HEK293T (cell line): ENCODE data around the gene AK1.

Source experiments
- CTCF ChIA-PET: fragments of 350-600 bp; formaldehyde crosslinking; extraction: SDS; loops from one replicate; lab custom pipeline; 2021; ENCODE audit warnings: antibody characterized with exemption, inconsistent platforms; lab: Yijun Ruan, JAX
- POLR2A ChIA-PET: fragments of 350-600 bp; formaldehyde crosslinking; extraction: SDS; loops from one replicate; lab custom pipeline; 2020; ENCODE audit warnings: antibody characterized with exemption, inconsistent platforms; lab: Yijun Ruan, JAX
- DNase-seq: peaks from one replicate; pipeline ENCODE4 v3.0.0; 2012; ENCODE audit warnings: mixed read lengths; ENCODE audit errors: extremely low spot score
- ARNT ChIP-seq: fragments of 450-650 bp; IDR thresholded peaks from 2 replicates; pipeline ENCODE4 v1.6.1; 2017; ENCODE audit warnings: mild to moderate bottlenecking
- BHLHE40 ChIP-seq: fragments of 450-650 bp; IDR thresholded peaks from 2 replicates; pipeline ENCODE4 v1.6.1; 2016; ENCODE audit warnings: mild to moderate bottlenecking, moderate library complexity, borderline replicate concordance
- CTBP1 ChIP-seq: fragments of 450-650 bp; IDR thresholded peaks from 2 replicates; pipeline ENCODE4 v1.6.1; 2016; ENCODE audit warnings: borderline replicate concordance
- ELF4 ChIP-seq: fragments of 450-650 bp; IDR thresholded peaks from 2 replicates; pipeline ENCODE4 v1.6.1; 2017; ENCODE audit warnings: antibody characterized with exemption
- FOXA1 ChIP-seq: fragments of 450-650 bp; IDR thresholded peaks from 2 replicates; pipeline ENCODE4 v1.6.1; 2016; ENCODE audit warnings: mild to moderate bottlenecking
- FOXK2 ChIP-seq: fragments of 450-650 bp; IDR thresholded peaks from 2 replicates; pipeline ENCODE4 v1.6.1; 2016; ENCODE audit warnings: mild to moderate bottlenecking
- FOXM1 ChIP-seq: fragments of 450-650 bp; IDR thresholded peaks from 2 replicates; pipeline ENCODE4 v1.6.1; 2017; ENCODE audit warnings: mild to moderate bottlenecking, borderline replicate concordance
- HDGF ChIP-seq: fragments of 450-650 bp; IDR thresholded peaks from 2 replicates; pipeline ENCODE4 v1.6.1; 2017; ENCODE audit warnings: antibody characterized with exemption, borderline replicate concordance
- L3MBTL2 ChIP-seq: fragments of 450-650 bp; conservative IDR thresholded peaks from 2 replicates; pipeline ENCODE4 v1.6.1; 2016; ENCODE audit warnings: mild to moderate bottlenecking
- LEF1 ChIP-seq: fragments of 450-650 bp; IDR thresholded peaks from 2 replicates; pipeline ENCODE4 v1.6.1; 2017; ENCODE audit warnings: mild to moderate bottlenecking, borderline replicate concordance
- NFRKB ChIP-seq: fragments of 450-650 bp; IDR thresholded peaks from 2 replicates; pipeline ENCODE4 v1.6.1; 2016; ENCODE audit warnings: mild to moderate bottlenecking, moderate library complexity
- PKNOX1 ChIP-seq: fragments of 450-650 bp; IDR thresholded peaks from 2 replicates; pipeline ENCODE4 v1.6.1; 2016
- SP1 ChIP-seq: fragments of 450-650 bp; IDR thresholded peaks from 2 replicates; pipeline ENCODE4 v1.6.1; 2017
- SUZ12 ChIP-seq: fragments of 450-650 bp; IDR thresholded peaks from 2 replicates; pipeline ENCODE4 v1.6.1; 2016; ENCODE audit warnings: mild to moderate bottlenecking
- TARDBP ChIP-seq: fragments of 450-650 bp; IDR thresholded peaks from 2 replicates; pipeline ENCODE4 v1.6.1; 2016
- ZNF384 ChIP-seq: fragments of 450-650 bp; IDR thresholded peaks from 2 replicates; pipeline ENCODE4 v1.6.1; 2016

Gene AK1

GRCh38 chr9:127887792-127888191 is 10.3 kb upstream of the AK1 start:
- no peak for DNase-seq
- CTCF ChIA-PET: no interaction called here
- POLR2A ChIA-PET: no interaction called here
- TF ChIP-seq FOXK2 (no peak), TARDBP (no peak), FOXA1 (no peak), LEF1 (no peak), ZNF384 (no peak), L3MBTL2 (no peak), CTBP1 (no peak), HDGF (no peak), BHLHE40 (no peak), SUZ12 (no peak)

- CTCF ChIA-PET: no interaction called here
- peak; percentile 43 for DNase-seq
- TF ChIP-seq ZNF384: peak; percentile 50; the same call in 1 of the 2 replicates
- 0 out of 2 replicates have a peak, but pooled peaks have one; percentile 44 for TF ChIP-seq LEF1
- no peak for TF ChIP-seq BHLHE40
- TF ChIP-seq SUZ12: no peak
- TF ChIP-seq PKNOX1: no peak
- no peak for TF ChIP-seq SP1
- no peak for TF ChIP-seq CTBP1
- no peak for TF ChIP-seq NFRKB
- no peak for TF ChIP-seq ELF4
- no peak for TF ChIP-seq L3MBTL2
- POLR2A ChIA-PET: no interaction called here
Observed at GRCh38 chr9:127886401-127886972, 9.0 kb upstream of the AK1 start.

- TF ChIP-seq FOXM1: no peak
- TF ChIP-seq SP1: no peak
- no peak for TF ChIP-seq ZNF384
- TF ChIP-seq TARDBP: no peak
- no peak for TF ChIP-seq L3MBTL2
- TF ChIP-seq NFRKB: no peak
- TF ChIP-seq ARNT: no peak
- no peak for TF ChIP-seq FOXK2
- no peak for TF ChIP-seq FOXA1
- no peak for TF ChIP-seq PKNOX1
- no peak for TF ChIP-seq ELF4
- no peak for TF ChIP-seq LEF1
- TF ChIP-seq HDGF: no peak
- TF ChIP-seq CTBP1: no peak
- no peak for TF ChIP-seq SUZ12
- TF ChIP-seq BHLHE40: no peak
- no peak for DNase-seq
- CTCF ChIA-PET: no interaction called here
- POLR2A ChIA-PET: interaction anchor here (1.6 kb wide), 1 partner anchor 9 kb away, joined by 4 read pairs; no protein-coding TSS in a partner anchor
Observed at GRCh38 chr9:127885508-127886281, 8.2 kb upstream of the AK1 start.

- DNase-seq: no peak
- TF ChIP-seq PKNOX1 (no peak), FOXK2 (no peak), NFRKB (no peak), L3MBTL2 (no peak)
- ChIA-PET POLR2A (interaction anchor here (1.6 kb wide), 1 partner anchor 10 kb away, joined by 4 read pairs; no protein-coding TSS in a partner anchor), CTCF (no interaction called here)
Observed at GRCh38 chr9:127884976-127885490, 7.6 kb upstream of the AK1 start.

- ChIA-PET CTCF (no interaction called here), POLR2A (interaction anchor here (1.6 kb wide), 1 partner anchor 10 kb away, joined by 4 read pairs; no protein-coding TSS in a partner anchor)
- DNase-seq: no peak
- TF ChIP-seq BHLHE40 (no peak), ZNF384 (no peak), SP1 (no peak), TARDBP (no peak), FOXM1 (no peak), NFRKB (no peak)
Observed at GRCh38 chr9:127884427-127884911, 7.0 kb upstream of the AK1 start.

GRCh38 chr9:127883959-127884358 is 6.5 kb upstream of the AK1 start:
- POLR2A ChIA-PET: interaction anchor here (1.6 kb wide), 1 partner anchor 11 kb away, joined by 4 read pairs; no protein-coding TSS in a partner anchor

More at GRCh38 chr9:127883959-127884358, 6.5 kb upstream of the AK1 start:
- CTCF ChIA-PET: no interaction called here
- DNase-seq: no peak
- TF ChIP-seq FOXM1: no peak
- no peak for TF ChIP-seq ELF4
- TF ChIP-seq TARDBP: no peak
- TF ChIP-seq SP1: no peak
- TF ChIP-seq L3MBTL2: no peak
- no peak for TF ChIP-seq BHLHE40
- TF ChIP-seq HDGF: no peak
